GM18907 (cell line): Measurements from ENCODE around the gene B4GALT3.

Experiments used
- ATAC-seq: cut with Tn5 transposase; IDR thresholded peaks from one replicate; pipeline ENCODE4 v1.9.1; 2021; ENCODE audit warnings: mild to moderate bottlenecking, moderate library complexity; ENCODE audit not compliant: unreplicated experiment

Gene B4GALT3

GRCh38 chr1:161206411-161207140 is 29.3 kb upstream of the B4GALT3 start:
- ATAC-seq, result no peak

DNA sequence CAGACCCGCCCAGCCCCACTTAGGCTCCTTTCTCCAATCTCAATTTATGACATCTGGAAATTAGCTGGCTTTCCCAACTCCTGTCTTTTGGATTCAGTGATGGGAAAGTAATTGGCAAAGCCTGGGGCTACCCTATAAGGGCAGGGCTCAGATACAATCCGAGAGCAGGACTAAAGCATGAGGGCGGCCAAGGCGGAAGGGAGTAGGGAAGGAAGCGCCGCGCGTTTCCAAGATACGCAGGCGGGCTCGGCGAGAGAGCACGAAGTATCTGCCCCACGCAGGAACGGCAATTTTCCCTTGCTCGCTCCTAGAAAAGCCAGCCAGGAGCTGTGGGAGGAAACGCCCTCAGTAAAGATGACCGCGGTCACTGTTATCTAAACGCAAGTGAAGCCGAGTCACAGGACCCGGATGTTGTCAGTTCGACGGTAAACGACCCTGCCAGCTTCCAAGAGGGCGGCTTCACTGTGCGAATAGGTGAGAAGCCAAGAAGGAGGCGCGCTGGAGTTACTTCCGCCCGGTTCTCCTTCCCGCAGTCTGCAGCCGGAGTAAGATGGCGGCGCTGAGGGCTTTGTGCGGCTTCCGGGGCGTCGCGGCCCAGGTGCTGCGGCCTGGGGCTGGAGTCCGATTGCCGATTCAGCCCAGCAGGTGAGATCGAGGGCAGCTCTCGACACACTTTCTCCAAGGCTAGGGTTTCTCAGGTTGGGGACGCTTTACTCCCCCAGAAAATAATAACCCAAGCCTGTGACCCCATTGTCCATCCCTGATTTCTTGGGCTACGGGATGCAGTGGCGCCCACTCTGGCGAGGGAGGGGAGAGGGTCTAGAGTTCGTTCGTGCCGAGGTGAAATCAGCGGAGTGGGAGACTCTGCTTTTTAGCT is 24.8 kb upstream of the B4GALT3 start, which contains the start of gene NDUFS2:
NDUFS2 (plus strand) TSS at position 532 of the 877 bp plus-strand sequence; CDS start at position 551, 19 bp downstream.
- ATAC-seq, result peak; percentile 96

GRCh38 chr1:161200992-161201835 is 23.9 kb upstream of the B4GALT3 start:
- ATAC-seq, result no peak

DNA sequence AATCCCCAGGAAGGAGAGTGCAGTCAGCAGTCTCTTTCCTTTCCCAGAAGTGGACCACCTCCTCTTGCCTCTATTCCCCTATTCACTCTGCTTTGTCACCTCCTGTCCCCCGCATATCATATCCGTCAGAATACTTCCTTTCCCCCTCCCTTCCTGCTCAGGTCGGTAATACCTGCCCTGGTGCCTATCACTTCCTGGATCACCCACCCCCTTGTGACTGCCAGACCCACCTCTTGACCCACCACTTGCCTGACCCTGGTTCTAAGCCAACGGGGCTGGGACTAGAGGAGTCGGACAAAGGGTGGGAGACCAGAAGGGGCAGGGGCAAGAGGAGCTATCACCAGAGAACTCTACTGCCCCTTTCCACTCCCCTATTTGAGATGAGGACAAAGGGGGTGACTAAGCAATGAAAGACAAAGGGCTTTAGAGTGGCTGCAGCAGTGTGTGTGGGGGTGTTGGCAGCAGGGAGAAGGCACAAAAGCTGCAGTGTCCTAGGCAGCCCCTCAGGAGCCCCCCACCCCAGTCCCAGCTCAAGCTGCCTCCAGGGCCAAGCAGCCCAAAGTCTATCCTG is 23.2 kb upstream of the B4GALT3 start:
- no peak for ATAC-seq

GRCh38 chr1:161199506-161200139 is 22.3 kb upstream of the B4GALT3 start:
- ATAC-seq, result no peak

- no peak for ATAC-seq
These were observed 21.7 kb upstream of the B4GALT3 start, which contains the start of gene ADAMTS4 for GRCh38 chr1:161198897-161199431. TSS of gene ADAMTS4 (minus strand) at chr1:161199054. CDS start at chr1:161198627, 427 bp downstream.

GRCh38 chr1:161198194-161198896 is 21.0 kb upstream of the B4GALT3 start:
- ATAC-seq, result no peak

DNA sequence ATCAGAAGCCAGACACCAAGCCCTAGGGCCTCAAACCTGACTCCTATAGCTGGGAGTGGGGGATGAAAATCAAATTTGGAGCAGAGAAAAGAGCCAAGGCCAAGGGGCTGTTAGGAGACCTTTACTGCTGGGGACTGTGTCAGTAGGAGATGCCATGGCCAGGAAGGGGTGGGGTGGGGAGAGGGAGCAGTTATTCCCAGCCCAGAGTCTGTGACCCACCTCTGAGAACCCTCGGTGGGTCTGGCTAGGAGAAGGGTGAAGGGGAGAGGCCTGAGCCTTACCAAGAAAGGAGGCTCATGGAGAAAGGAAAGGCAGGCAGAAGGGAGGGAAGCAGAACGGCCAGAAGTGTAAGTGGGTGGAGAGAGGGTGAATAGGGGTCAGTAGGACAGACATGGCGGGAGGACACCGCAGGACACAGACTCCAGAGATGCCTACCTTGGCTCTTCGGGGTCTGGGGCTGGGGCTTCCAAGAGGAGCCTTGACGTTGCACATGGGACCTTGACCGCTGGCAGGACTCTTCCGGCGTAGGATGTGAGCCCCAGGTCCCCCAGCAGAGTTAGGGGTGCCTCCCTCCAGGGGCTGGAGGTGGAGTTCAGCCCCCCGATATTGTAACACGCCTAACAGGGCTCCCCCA is 20.4 kb upstream of the B4GALT3 start:
- ATAC-seq, result no peak

- no peak for ATAC-seq
These were observed 19.5 kb upstream of the B4GALT3 start for GRCh38 chr1:161196521-161197451.

DNA sequence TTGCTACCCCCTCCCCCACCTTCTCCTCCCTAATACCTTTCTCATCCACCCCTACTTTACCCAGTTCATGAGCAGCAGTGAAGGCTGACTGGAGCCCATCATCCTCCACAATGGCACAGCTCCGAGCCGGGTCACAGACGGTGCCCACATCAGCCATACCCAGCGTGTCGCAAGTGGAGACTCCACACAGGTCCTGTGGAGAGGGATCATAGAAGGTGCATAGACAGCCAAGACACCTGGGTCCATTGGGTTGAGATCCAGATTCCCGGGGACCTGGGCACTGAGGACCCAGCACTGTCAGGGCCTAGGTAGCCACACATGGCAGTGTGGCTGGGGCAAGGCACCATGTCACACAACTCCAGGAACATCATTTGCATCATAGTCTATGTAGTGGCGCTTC is 18.8 kb upstream of the B4GALT3 start:
- no peak for ATAC-seq

DNA sequence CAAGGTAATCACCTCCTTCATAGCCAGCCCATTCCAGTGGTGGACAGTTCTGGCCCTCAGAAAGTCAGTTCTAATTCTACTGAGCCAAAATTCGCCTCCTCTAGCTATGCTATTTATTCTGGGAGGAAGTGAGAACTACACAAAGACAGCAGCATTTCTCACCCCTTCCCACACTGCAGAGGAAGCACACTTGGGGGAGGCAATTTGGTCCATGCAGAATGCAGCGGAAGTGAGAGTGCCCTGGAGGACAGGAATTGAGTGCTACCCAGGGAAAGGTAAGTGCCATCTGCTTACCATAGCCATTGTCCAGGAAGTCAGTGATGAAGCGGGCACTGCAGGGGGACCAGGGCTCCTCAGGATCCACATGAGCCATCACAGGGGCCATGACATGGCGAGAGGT is 17.9 kb upstream of the B4GALT3 start:
- ATAC-seq, result no peak

DNA sequence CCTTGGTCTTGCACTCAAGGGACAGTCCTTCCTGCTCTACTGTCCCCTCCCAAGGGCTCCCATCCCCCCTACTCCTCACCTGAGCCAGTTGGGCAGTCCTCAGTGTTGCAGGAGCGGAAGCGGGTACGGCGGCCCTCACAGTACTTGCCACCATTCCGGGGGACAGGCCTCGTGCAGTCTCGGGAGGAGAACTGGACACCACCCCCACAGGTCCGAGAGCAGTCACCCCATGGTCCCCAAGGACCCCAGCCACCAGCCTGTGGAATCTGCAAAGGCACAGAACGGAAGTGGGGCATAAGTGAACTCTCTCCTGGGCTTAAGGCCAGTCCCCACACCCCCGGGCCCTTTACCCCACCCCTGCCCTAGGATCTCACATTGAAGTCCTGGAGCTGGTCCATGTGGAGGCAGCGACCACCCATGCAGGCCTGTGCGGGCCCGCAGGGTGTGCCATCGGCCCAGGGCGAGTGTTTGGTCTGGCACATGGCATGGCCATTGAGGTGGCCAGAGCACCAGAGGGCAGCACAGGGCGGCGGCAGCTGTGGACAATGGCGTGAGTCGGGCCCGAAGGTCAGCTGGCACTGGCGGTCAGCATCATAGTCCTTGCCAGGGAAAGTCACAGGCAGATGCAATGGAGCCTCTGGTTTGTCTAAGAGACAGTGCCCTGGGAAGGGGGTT is 16.4 kb upstream of the B4GALT3 start:
- no peak for ATAC-seq

DNA sequence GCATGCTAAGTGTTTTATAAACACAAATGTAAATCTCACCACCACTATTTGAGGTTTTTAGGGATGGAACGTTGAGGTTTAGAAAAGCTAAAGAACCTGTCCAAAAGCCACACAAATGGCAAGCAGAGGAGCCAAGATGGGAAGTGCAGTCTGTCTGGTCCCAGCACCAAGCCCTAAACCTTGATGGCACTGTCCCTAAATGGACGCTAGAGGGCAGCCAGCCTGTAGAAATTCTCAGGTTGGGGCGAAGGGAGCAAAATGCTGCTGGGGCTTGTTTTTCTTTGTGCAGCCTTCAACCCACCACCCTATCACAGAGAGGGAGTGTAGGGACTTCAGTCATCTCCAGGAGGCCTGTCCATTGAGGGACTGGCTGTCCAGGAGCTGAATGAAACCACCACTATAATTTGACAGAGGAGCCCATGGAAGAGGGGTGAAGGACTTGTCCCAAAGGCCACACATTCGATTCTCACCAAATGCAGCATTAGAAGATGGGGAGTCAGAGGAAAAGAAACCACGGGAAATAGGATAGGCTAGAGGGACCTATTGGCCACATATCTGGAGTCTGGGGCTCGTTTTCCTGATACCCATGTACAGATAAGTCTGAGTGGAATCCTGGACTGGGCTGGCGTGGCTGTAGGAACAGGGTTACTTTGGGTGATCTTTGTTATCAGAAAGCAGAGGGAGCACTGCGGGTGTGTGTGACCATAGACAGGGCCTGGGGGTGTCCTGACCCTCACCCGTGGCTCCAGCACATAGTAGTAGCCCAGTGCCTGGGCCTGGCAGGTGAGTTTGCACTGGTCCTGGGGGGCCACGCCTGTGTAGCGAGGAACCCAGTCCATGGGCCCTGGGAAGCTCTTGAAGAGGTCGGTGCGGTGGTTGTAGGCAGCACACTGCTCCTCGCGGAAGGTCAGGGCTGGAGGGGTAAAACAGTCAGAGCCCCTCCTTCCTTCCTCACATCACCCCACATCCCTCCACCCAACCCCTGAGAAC is 15.5 kb upstream of the B4GALT3 start:
- ATAC-seq, result peak; percentile 75

DNA sequence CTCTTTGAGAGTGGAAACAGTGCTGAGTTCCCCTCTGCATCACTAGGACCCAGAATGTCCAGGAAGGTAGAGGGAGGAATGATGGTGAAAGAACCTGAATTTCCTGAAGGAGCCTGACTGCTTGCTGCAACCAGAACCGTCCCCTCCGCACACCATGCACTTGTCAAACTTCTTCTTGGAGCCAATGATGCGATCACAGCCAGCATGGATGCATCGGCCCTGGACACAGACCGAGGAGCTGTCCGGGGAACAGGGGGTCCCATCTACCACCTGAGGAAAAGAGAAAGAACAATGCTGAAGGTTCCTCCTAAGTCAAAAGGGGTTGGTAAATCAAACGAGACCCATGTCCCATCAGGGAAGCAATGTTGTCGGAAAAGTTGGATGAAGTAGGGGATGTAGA is 14.7 kb upstream of the B4GALT3 start:
- ATAC-seq, result no peak

GRCh38 chr1:161190962-161191521 is 13.7 kb upstream of the B4GALT3 start:
- no peak for ATAC-seq

DNA sequence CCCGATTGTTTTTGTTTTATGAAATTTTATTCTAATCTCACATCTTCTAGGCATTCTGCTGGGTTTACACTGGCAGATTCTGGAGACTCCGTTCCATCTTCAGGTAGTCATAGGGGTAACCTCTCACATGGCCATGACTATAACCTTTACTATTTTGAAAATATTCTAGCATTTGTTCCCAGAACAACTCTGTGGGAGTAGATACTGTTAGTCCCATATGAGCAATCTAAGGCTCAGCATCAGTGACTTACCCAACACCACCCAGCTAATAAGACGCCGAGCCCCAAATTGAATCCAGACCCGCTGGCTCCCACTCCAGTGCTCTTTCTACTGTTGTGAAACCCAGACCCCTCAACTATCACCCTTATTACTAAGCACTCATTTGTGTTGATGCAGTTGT is 11.7 kb upstream of the B4GALT3 start:
- no peak for ATAC-seq
